Measurements from ENCODE around the gene CD93. TPM values are rescaled to one million over a fixed set of nuclear protein-coding genes. Genes with fewer than 3 reads are reported as not detected.

Gene CD93
- total and polyA plus RNA-seq, 2 of the 8 experiments (the other 6 are each of a cell fraction or from before 2014, with no cell fraction given) = under 0.01 to 0.07 TPM

- Histone ChIP-seq H3K79me2 (ENCODE audit: control insufficient read depth in 1 of 2, insufficient read depth in 2 of 2, low read length in 2 of 2) (no peaks in the 10 kb centered on the region), H3K27ac (ENCODE audit: low read depth, low read length) (no peak overlapping the region), H3K9me3 (ENCODE audit: insufficient read depth in 2 of 2, low read depth in 1 of 2, low read length in 1 of 2) (no peaks in the 10 kb centered on the region; a peak in 1 of 4 replicates), H3K56ac (replicated peaks; ENCODE audit: insufficient read length, low read depth, low read length) (no peak overlapping the region), H2AK5ac (ENCODE audit: low read depth, low read length) (no peak overlapping the region), H4K91ac (replicated peaks; ENCODE audit: insufficient read length, low read length) (no peak overlapping the region), H4K20me1 (replicated peaks in 1 of 2; ENCODE audit: control insufficient read depth in 1 of 2, insufficient read depth in 2 of 2, low read length in 2 of 2) (no peaks in the 10 kb centered on the region), H3K4me2 (ENCODE audit: insufficient read depth in 1 of 2, low read depth in 2 of 2, low read length in 2 of 2) (no peak overlapping the region), H3K4me3 (ENCODE audit: extremely low read depth in 1 of 4, insufficient read depth in 2 of 4, low read depth in 3 of 4, low read length in 4 of 4) (no peak overlapping the region), H3K18ac (ENCODE audit: extremely low read depth, low read length) (no peak overlapping the region), H3K23ac (ENCODE audit: insufficient read length) (no peak overlapping the region), H3K14ac (ENCODE audit: insufficient read length) (no peak overlapping the region), H2AFZ (ENCODE audit: low read length) (no peak overlapping the region), H3K23me2 (ENCODE audit: low read depth, low read length) (no peaks in the 10 kb centered on the region), H3K4ac (replicated peaks; ENCODE audit: insufficient read length, low read depth, low read length) (no peak overlapping the region), H3K36me3 (ENCODE audit: control insufficient read depth in 2 of 4, insufficient read depth in 4 of 4, low read length in 3 of 4) (no peaks in the 10 kb centered on the region), H3K9ac (replicated peaks in 1 of 4; ENCODE audit: extremely low read depth in 1 of 4, low read depth in 3 of 4, low read length in 3 of 4) (no peak overlapping the region), H3K79me1 (ENCODE audit: low read depth, low read length) (no peaks in the 10 kb centered on the region), H2BK15ac (ENCODE audit: low read length) (no peak overlapping the region), H2BK12ac (ENCODE audit: low read depth, low read length) (no peak overlapping the region), H4K8ac (ENCODE audit: extremely low read depth, insufficient read depth, low read length) (no peak overlapping the region), H2BK20ac (ENCODE audit: low read length) (no peak overlapping the region), H2BK5ac (ENCODE audit: low read depth, low read length) (no peak overlapping the region), H2BK120ac (replicated peaks; ENCODE audit: low read depth, low read length) (no peak overlapping the region), H3K4me1 (replicated peaks in 1 of 4; ENCODE audit: control insufficient read depth in 3 of 4, insufficient read depth in 4 of 4, low read length in 3 of 4) (peaks cover 0 to 3% (median 0%) of the 10 kb centered on the region in 4 experiments; a peak in 1 of 7 replicates), H3K27me3 (replicated peaks in 1 of 4; ENCODE audit: control insufficient read depth in 3 of 4, extremely low read depth in 1 of 4, insufficient read depth in 3 of 4, low read length in 3 of 4) (no peaks in the 10 kb centered on the region), H4K5ac (ENCODE audit: insufficient read length, low read depth, low read length) (no peak overlapping the region)
- DNase-seq (ENCODE audit: low read depth in 1 of 2, low spot score in 2 of 2) (no peak), FAIRE-seq (no peak)
- TF ChIP-seq ATF2 (IDR thresholded peaks at IDR 0.05; ENCODE audit: low read length) (no peak), EP300 (IDR thresholded peaks at IDR 0.05; ENCODE audit: borderline replicate concordance in 1 of 2, low read depth in 2 of 2, low read length in 2 of 2) (no peak), TAF1 (IDR thresholded peaks at IDR 0.05; ENCODE audit: low read depth, low read length) (no peak), ASH2L (IDR thresholded peaks at IDR 0.05; ENCODE audit: low read length) (no peak)
- ChIA-PET POLR2A (ENCODE audit: partially characterized antibody) (no interaction called here), CTCF (ENCODE audit: partially characterized antibody) (interaction anchor here (0.7 to 1.4 kb wide), 4 partner anchors 32 to 208 kb away, joined by 3 to 4 read pairs (median 3); no protein-coding TSS in a partner anchor)
- 82% methylated on average over 14 of the region's 14 CpGs; no CpG with 5 or more reads in 1 of the 2 experiments for WGBS, 2 experiments (ENCODE audit: extremely low coverage in 1 of 2, insufficient coverage in 1 of 2, insufficient read length in 1 of 2, insufficient replicate concordance in 2 of 2, low coverage in 1 of 2, low lambda C conversion rate in 2 of 2, missing lambda C conversion rate in 1 of 2)
Observed at GRCh38 chr20:23132293-23132929, 46.3 kb upstream of the CD93 start.

All from H1 (cell line).